ENCODE measurements around the gene DVL1. TPM values are rescaled to one million over a fixed set of nuclear protein-coding genes. Genes with fewer than 3 reads are reported as not detected.
A peak's percentile ranks its signal among the peaks of the same experiment; 100 is the strongest.

Gene DVL1
- total and polyA plus RNA-seq, 2 of the 13 experiments (the other 11 are each of a cell fraction or from before 2014, with no cell fraction given) = 30.8 to 60.4 TPM

GRCh38 chr1:1302006-1302430, 47.2 kb downstream of the DVL1 start (continued):
- TF ChIP-seq, protein P1, sequence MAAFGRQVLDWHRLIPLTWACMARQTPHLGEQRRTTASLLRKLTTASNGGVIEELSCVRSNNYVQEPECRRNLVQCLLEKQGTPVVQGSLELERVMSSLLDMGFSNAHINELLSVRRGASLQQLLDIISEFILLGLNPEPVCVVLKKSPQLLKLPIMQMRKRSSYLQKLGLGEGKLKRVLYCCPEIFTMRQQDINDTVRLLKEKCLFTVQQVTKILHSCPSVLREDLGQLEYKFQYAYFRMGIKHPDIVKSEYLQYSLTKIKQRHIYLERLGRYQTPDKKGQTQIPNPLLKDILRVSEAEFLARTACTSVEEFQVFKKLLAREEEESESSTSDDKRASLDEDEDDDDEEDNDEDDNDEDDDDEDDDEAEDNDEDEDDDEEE (CRISPR knock-in tag; IDR thresholded peaks at IDR 0.05) = no peak
- TF ChIP-seq KDM5B (CRISPR knock-in tag; IDR thresholded peaks at IDR 0.05; ENCODE audit: borderline replicate concordance) = no peak
- TF ChIP-seq ZNF839 (CRISPR knock-in tag; IDR thresholded peaks at IDR 0.05; ENCODE audit: borderline replicate concordance) = no peak
- TF ChIP-seq MNT (IDR thresholded peaks at IDR 0.05) = no peak
- TF ChIP-seq HMG20B (CRISPR knock-in tag; conservative IDR thresholded peaks at IDR 0.05) = no peak
- TF ChIP-seq ZNF326 (CRISPR knock-in tag; IDR thresholded peaks at IDR 0.05; ENCODE audit: borderline replicate concordance) = no peak
- TF ChIP-seq HES4 (CRISPR knock-in tag; IDR thresholded peaks at IDR 0.05; ENCODE audit: borderline replicate concordance) = no peak
- TF ChIP-seq ZNF790 (CRISPR knock-in tag; IDR thresholded peaks at IDR 0.05; ENCODE audit: borderline replicate concordance) = no peak
- TF ChIP-seq ZFP36L1 (CRISPR knock-in tag; IDR thresholded peaks at IDR 0.05) = no peak
- no peak for TF ChIP-seq MAZ (IDR thresholded peaks at IDR 0.05; ENCODE audit: borderline replicate concordance, low read depth, low read length)
- TF ChIP-seq MAZ (CRISPR knock-in tag; IDR thresholded peaks at IDR 0.05; ENCODE audit: low read depth) = no peak
- TF ChIP-seq ZNF879 (CRISPR knock-in tag; IDR thresholded peaks at IDR 0.05) = no peak
- TF ChIP-seq DMAP1 (CRISPR knock-in tag; IDR thresholded peaks at IDR 0.05) = no peak
- no peak for TF ChIP-seq HHEX (CRISPR knock-in tag; IDR thresholded peaks at IDR 0.05)
- TF ChIP-seq ZFP36L2 (CRISPR knock-in tag; IDR thresholded peaks at IDR 0.05) = no peak
- TF ChIP-seq TBP (CRISPR knock-in tag; IDR thresholded peaks at IDR 0.05) = no peak
- TF ChIP-seq, protein P2, sequence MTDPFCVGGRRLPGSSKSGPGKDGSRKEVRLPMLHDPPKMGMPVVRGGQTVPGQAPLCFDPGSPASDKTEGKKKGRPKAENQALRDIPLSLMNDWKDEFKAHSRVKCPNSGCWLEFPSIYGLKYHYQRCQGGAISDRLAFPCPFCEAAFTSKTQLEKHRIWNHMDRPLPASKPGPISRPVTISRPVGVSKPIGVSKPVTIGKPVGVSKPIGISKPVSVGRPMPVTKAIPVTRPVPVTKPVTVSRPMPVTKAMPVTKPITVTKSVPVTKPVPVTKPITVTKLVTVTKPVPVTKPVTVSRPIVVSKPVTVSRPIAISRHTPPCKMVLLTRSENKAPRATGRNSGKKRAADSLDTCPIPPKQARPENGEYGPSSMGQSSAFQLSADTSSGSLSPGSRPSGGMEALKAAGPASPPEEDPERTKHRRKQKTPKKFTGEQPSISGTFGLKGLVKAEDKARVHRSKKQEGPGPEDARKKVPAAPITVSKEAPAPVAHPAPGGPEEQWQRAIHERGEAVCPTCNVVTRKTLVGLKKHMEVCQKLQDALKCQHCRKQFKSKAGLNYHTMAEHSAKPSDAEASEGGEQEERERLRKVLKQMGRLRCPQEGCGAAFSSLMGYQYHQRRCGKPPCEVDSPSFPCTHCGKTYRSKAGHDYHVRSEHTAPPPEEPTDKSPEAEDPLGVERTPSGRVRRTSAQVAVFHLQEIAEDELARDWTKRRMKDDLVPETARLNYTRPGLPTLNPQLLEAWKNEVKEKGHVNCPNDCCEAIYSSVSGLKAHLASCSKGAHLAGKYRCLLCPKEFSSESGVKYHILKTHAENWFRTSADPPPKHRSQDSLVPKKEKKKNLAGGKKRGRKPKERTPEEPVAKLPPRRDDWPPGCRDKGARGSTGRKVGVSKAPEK (CRISPR knock-in tag; IDR thresholded peaks at IDR 0.05; ENCODE audit: borderline replicate concordance) = no peak
- no peak for TF ChIP-seq ZNF577 (CRISPR knock-in tag; IDR thresholded peaks at IDR 0.05; ENCODE audit: borderline replicate concordance, low read depth)
- no peak for TF ChIP-seq NCOA1 (CRISPR knock-in tag; IDR thresholded peaks at IDR 0.05)
- no peak for TF ChIP-seq NFE2L2 (IDR thresholded peaks at IDR 0.05; ENCODE audit: low read length)
- peak; percentile 76 for TF ChIP-seq AGO2 (optimal IDR thresholded peaks at IDR 0.05; ENCODE audit: low read depth, low read length)
- no peak for TF ChIP-seq CHD4 (IDR thresholded peaks at IDR 0.05; ENCODE audit: borderline replicate concordance, low read length)
- TF ChIP-seq MATR3 (CRISPR knock-in tag; IDR thresholded peaks at IDR 0.05) = no peak
- no peak for TF ChIP-seq YEATS4 (CRISPR knock-in tag; IDR thresholded peaks at IDR 0.05; ENCODE audit: borderline replicate concordance)
- TF ChIP-seq GMEB1 (CRISPR knock-in tag; IDR thresholded peaks at IDR 0.05; ENCODE audit: borderline replicate concordance) = no peak

Data from HepG2 (cell line).